Caco-2 (cell line): ENCODE results near the gene SLC34A3. TPM values are rescaled to one million over a fixed set of nuclear protein-coding genes. Genes with fewer than 3 reads are reported as not detected.
A peak's percentile ranks its signal among the peaks of the same experiment; 100 is the strongest.

Experiments
- BruUV-seq: library from RNA; stranded (reverse); fragments of 400-500 nt; replicated peaks from 2 replicates; lab custom pipeline; 2021; lab: Mats Ljungman, UMichigan
- CTCF ChIA-PET: fragments of 300-600 bp; sonication (Branson Sonifier 250); formaldehyde crosslinking; loops from one replicate; lab custom pipeline; 2022; ENCODE audit warnings: antibody characterized with exemption; lab: Charles Lee
- POLR2A ChIA-PET: fragments of 300-600 bp; sonication (Branson Sonifier 250); formaldehyde crosslinking; loops from one replicate; lab custom pipeline; 2022; ENCODE audit warnings: antibody characterized with exemption; lab: Charles Lee
- DNase-seq, 2 experiments: peaks; one replicate each; pipeline versions ENCODE4 v3.0.0 to v3.0.0-alpha.2; 2020 to 2022
- H3K27me3 ChIP-seq: replicated peaks from 2 replicates; pipeline ENCODE4 v1.6.0; 2011; ENCODE audit warnings: low read length; ENCODE audit not compliant: control insufficient read depth, insufficient read depth
- H3K36me3 ChIP-seq: 2 replicates; pipeline ENCODE4 v1.5.1; 2011; ENCODE audit warnings: low read length; ENCODE audit not compliant: control insufficient read depth, insufficient read depth
- H3K4me1 ChIP-seq: fragments of 250-450 bp; sonication (Bioruptor Pico); 2 replicates; pipeline ENCODE4 v1.5.1; 2020; ENCODE audit warnings: mild to moderate bottlenecking
- H3K4me3 ChIP-seq: 2 replicates; pipeline ENCODE4 v1.5.1; 2011; ENCODE audit warnings: low read depth, mild to moderate bottlenecking, control low read depth, low read length
- H3K9me3 ChIP-seq: fragments of 250-450 bp; sonication (Bioruptor Pico); 2 replicates; pipeline ENCODE4 v1.5.1; 2020; ENCODE audit warnings: mild to moderate bottlenecking, moderate library complexity
- H3K27ac Mint-ChIP-seq: one replicate; pipeline ENCODE4 v1.8.0; 2022; ENCODE audit warnings: mixed read lengths; ENCODE audit not compliant: unreplicated experiment
- H3K27me3 Mint-ChIP-seq: one replicate; pipeline ENCODE4 v1.8.0; 2022; ENCODE audit warnings: mixed read lengths; ENCODE audit not compliant: insufficient read depth, unreplicated experiment
- H3K36me3 Mint-ChIP-seq: one replicate; pipeline ENCODE4 v1.8.0; 2022; ENCODE audit warnings: mild to moderate bottlenecking, mixed read lengths; ENCODE audit not compliant: insufficient read depth, unreplicated experiment
- H3K4me1 Mint-ChIP-seq: one replicate; pipeline ENCODE4 v1.8.0; 2022; ENCODE audit warnings: low read depth, mixed read lengths; ENCODE audit not compliant: unreplicated experiment
- H3K4me3 Mint-ChIP-seq: one replicate; pipeline ENCODE4 v1.8.0; 2022; ENCODE audit warnings: mild to moderate bottlenecking, moderate library complexity, mixed read lengths; ENCODE audit not compliant: unreplicated experiment
- H3K9me3 Mint-ChIP-seq: one replicate; pipeline ENCODE4 v1.8.0; 2022; ENCODE audit warnings: mixed read lengths; ENCODE audit not compliant: unreplicated experiment
- intact Hi-C: fragments of 100-400 bp; cut with micrococcal nuclease; formaldehyde crosslinking; loops from one replicate; pipeline ENCODE4 v1.10.0; 2022; ENCODE audit not compliant: unreplicated experiment
- total RNA-seq: library from RNA; stranded (reverse); gene quantifications from 2 replicates; pipeline ENCODE4 v1.2.3, GENCODE V29; 2022
- TF ChIP-seq, protein P1 (sequence below), 2 experiments: fragments of 200-600 bp in 1 of 2; IDR thresholded peaks; 1 replicate in 1 of 2; 2 replicates in 1 of 2; pipeline versions ENCODE4 v1.5.1 to v1.8.0; 2011 to 2022; ENCODE audit warnings: antibody characterized with exemption in 1 of 2, control low read depth in 1 of 2, inconsistent platforms in 1 of 2, low read depth in 1 of 2, low read length in 1 of 2, mild to moderate bottlenecking in 1 of 2, moderate library complexity in 1 of 2; ENCODE audit not compliant: insufficient read depth in 1 of 2, severe bottlenecking in 1 of 2, unreplicated experiment in 1 of 2

SLC34A3 gene
- total RNA-seq, 1 experiment from 2014 or later, result not detected

DNA sequence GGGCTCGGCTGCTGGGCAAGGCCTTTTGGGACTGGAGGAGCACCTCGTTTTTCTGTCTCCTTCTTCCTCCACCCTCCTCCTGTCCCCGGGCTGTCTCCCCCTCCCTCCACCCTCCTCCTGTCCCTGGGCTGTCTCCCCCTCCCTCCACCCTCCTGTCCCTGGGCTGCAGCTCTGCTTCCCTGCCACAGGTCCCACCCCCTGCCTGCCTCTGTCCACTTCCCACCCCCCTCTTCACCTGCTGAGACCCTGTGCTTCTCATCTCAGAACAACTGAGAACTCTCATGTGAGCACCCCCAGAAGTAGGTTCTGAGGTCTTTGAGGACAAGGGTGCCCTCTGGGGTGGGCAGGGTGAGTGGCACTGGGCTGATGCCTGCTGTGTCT lies 41.0 kb downstream of the SLC34A3 start:
- TF ChIP-seq, protein P1, sequence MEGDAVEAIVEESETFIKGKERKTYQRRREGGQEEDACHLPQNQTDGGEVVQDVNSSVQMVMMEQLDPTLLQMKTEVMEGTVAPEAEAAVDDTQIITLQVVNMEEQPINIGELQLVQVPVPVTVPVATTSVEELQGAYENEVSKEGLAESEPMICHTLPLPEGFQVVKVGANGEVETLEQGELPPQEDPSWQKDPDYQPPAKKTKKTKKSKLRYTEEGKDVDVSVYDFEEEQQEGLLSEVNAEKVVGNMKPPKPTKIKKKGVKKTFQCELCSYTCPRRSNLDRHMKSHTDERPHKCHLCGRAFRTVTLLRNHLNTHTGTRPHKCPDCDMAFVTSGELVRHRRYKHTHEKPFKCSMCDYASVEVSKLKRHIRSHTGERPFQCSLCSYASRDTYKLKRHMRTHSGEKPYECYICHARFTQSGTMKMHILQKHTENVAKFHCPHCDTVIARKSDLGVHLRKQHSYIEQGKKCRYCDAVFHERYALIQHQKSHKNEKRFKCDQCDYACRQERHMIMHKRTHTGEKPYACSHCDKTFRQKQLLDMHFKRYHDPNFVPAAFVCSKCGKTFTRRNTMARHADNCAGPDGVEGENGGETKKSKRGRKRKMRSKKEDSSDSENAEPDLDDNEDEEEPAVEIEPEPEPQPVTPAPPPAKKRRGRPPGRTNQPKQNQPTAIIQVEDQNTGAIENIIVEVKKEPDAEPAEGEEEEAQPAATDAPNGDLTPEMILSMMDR (IDR thresholded peaks at IDR 0.05; ENCODE audit: insufficient read depth in 1 of 2, low read depth in 1 of 2, low read length in 1 of 2, severe bottlenecking in 1 of 2, unreplicated experiment in 1 of 2), result no peak
- Histone ChIP-seq H3K27me3 (no peaks in the 10 kb centered on the region), H3K36me3 (peaks cover 1% of the 10 kb centered on the region; the same call in 1 of the 2 replicates), H3K9me3 (no peaks in the 10 kb centered on the region), H3K4me3 (no peak overlapping the region), H3K4me1 (no peaks in the 10 kb centered on the region)
- BruUV-seq, result no TSS peak
- Mint-ChIP-seq H3K4me3 (no peak overlapping the region), H3K9me3 (no peaks in the 10 kb centered on the region), H3K36me3 (peaks cover 72% of the 10 kb centered on the region), H3K4me1 (no peaks in the 10 kb centered on the region), H3K27ac (no peak overlapping the region), H3K27me3 (no peaks in the 10 kb centered on the region)
- intact Hi-C loops, result no loop called here
- ChIA-PET POLR2A (no interaction called here), CTCF (no interaction called here)
- DNase-seq, result no peak

DNA sequence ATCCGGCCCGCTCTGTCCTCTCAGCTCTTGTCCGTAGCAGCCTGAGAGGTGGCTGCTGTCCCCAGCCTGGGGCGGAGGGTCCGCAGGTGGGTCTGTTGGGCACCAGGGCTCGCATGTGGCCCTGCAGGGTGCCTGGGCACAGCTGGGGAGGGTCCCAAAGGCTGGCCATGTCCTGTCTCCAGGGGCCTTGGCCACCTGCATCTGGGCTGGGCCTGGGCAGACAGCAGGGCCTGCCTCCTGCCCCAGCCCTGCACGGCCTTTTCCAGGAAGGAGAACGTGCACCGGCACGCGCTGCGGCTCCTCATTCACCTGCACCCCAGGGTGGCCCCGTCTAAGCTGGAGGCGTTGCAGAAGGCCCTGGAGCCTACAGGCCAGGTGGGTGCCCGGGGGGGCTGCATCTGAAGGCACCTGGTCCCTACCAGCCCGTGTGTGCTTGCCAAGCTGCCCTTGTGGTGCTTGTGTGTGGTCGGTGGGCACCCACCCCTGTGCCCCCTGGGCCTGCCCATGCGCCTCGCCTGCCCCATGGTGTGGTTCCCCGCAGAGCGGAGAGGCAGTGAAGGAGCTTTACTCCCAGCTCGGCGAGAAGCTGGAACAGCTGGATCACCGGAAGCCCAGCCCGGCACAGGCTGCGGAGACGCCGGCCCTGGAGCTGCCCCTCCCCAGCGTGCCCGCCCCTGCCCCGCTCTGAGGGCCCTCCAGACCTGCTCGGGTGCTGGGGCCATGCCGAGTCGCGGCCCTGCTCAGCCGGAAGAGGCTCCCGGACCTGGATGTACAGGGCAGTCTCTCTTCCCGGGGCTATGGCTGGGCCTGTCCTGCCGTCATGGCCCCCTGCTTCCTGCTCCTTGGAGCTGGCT lies 41.8 kb downstream of the SLC34A3 start:
- Mint-ChIP-seq H3K9me3 (no peaks in the 10 kb centered on the region), H3K36me3 (peaks cover 64% of the 10 kb centered on the region), H3K4me3 (no peak overlapping the region), H3K27ac (no peak overlapping the region), H3K4me1 (no peaks in the 10 kb centered on the region), H3K27me3 (no peaks in the 10 kb centered on the region)
- H3K36me3 ChIP-seq, result peaks cover 1% of the 10 kb centered on the region
- POLR2A ChIA-PET, result interaction anchor here (0.5 kb wide), 1 partner anchor 12 kb away, joined by 4 read pairs; no protein-coding TSS in a partner anchor
- H3K9me3 ChIP-seq, result no peaks in the 10 kb centered on the region
- BruUV-seq, result no TSS peak
- H3K4me1 ChIP-seq, result no peaks in the 10 kb centered on the region
- TF ChIP-seq, protein P1 (IDR thresholded peaks at IDR 0.05; ENCODE audit: insufficient read depth in 1 of 2, low read depth in 1 of 2, low read length in 1 of 2, severe bottlenecking in 1 of 2, unreplicated experiment in 1 of 2), result no peak
- H3K27me3 ChIP-seq, result no peaks in the 10 kb centered on the region
- CTCF ChIA-PET, result interaction anchor here (0.8 kb wide), 1 partner anchor 14 kb away, joined by 3 read pairs; no protein-coding TSS in a partner anchor
- H3K4me3 ChIP-seq, result no peak overlapping the region
- intact Hi-C loops, result no loop called here
- peak in 1 of 2 experiments; percentile 33 for DNase-seq

DNA sequence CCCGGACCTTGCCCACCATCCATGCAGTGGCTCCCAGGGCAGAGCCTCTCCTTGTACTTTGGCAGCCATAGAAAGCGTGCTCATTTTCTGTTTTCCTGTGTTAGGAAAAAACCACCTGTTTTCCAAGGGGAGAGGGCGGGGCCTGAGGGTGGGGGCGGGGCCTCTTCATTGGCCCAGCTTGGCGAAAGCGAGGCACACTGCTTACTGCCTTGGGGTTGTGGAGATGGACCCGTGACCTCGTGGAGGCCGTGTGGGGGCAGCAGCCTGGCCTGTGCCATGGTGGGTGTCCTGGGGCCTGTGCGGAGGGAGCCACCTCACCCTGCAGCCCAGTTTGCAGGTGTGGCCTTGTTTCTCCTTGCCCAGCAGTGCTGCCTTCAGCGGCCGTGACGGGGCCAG lies 42.4 kb downstream of the SLC34A3 start:
- TF ChIP-seq, protein P1 (IDR thresholded peaks at IDR 0.05; ENCODE audit: insufficient read depth in 1 of 2, low read depth in 1 of 2, low read length in 1 of 2, severe bottlenecking in 1 of 2, unreplicated experiment in 1 of 2), result no peak
- H3K4me3 ChIP-seq, result no peak overlapping the region
- CTCF ChIA-PET, result interaction anchor here (0.8 kb wide), 1 partner anchor 14 kb away, joined by 3 read pairs; no protein-coding TSS in a partner anchor
- no peak overlapping the region for H3K27ac Mint-ChIP-seq
- H3K4me1 Mint-ChIP-seq, result no peaks in the 10 kb centered on the region
- no peaks in the 10 kb centered on the region for H3K27me3 Mint-ChIP-seq
- H3K4me3 Mint-ChIP-seq, result no peak overlapping the region
- H3K9me3 ChIP-seq, result 0 out of 2 replicates have a peak, but pooled peaks cover 6% of the 10 kb centered on the region
- H3K9me3 Mint-ChIP-seq, result no peaks in the 10 kb centered on the region
- intact Hi-C loops, result no loop called here
- no peaks in the 10 kb centered on the region for H3K27me3 ChIP-seq
- H3K36me3 Mint-ChIP-seq, result peaks cover 57% of the 10 kb centered on the region
- peaks cover 1% of the 10 kb centered on the region for H3K36me3 ChIP-seq
- H3K4me1 ChIP-seq, result no peaks in the 10 kb centered on the region
- DNase-seq, result no peak
- TSS peak; percentile 25 for BruUV-seq
- POLR2A ChIA-PET, result interaction anchor here (0.5 kb wide), 1 partner anchor 11 kb away, joined by 4 read pairs; no protein-coding TSS in a partner anchor
